HL-60 (cell line): ENCODE data around the gene KIAA0319L.

Experiments used
- DNase-seq, 2 experiments: peaks; one replicate each; pipeline ENCODE4 v3.0.0-alpha.2; 2010 to 2020; ENCODE audit warnings: low read depth in 1 of 2, low spot score in 1 of 2
- H3K27ac ChIP-seq: fragments of 250-450 bp; sonication (Bioruptor Pico); replicated peaks from 2 replicates; pipeline ENCODE4 v1.5.1; 2020; ENCODE audit warnings: mild to moderate bottlenecking, moderate library complexity
- H3K27me3 ChIP-seq: fragments of 250-450 bp; sonication (Bioruptor Pico); 2 replicates; pipeline ENCODE4 v1.5.1; 2021; ENCODE audit warnings: mild to moderate bottlenecking, moderate library complexity; ENCODE audit not compliant: insufficient read depth, poor library complexity, severe bottlenecking
- H3K4me3 ChIP-seq: replicated peaks from 2 replicates; pipeline ENCODE4 v1.5.1; 2011; ENCODE audit warnings: mild to moderate bottlenecking, control low read depth, low read length; ENCODE audit not compliant: insufficient read depth
- GABPA ChIP-seq: IDR thresholded peaks from 2 replicates; pipeline ENCODE4 v1.6.1; 2012; ENCODE audit warnings: low read depth
- POLR2AphosphoS5 ChIP-seq: IDR thresholded peaks from 2 replicates; pipeline ENCODE4 v1.6.1; 2012; ENCODE audit warnings: low read depth
- SPI1 ChIP-seq: IDR thresholded peaks from 2 replicates; pipeline ENCODE4 v1.6.1; 2012; ENCODE audit warnings: low read depth, mild to moderate bottlenecking, borderline replicate concordance
- TF ChIP-seq, protein P1 (sequence below): IDR thresholded peaks from one replicate; pipeline ENCODE4 v1.5.1; 2011; ENCODE audit warnings: low read length, control low read depth, inconsistent platforms; ENCODE audit not compliant: insufficient read depth
- TF ChIP-seq, protein P2 (sequence below): IDR thresholded peaks from 2 replicates; pipeline ENCODE4 v1.6.1; 2012; ENCODE audit warnings: low read depth; ENCODE audit not compliant: insufficient replicate concordance

Gene KIAA0319L

DNA sequence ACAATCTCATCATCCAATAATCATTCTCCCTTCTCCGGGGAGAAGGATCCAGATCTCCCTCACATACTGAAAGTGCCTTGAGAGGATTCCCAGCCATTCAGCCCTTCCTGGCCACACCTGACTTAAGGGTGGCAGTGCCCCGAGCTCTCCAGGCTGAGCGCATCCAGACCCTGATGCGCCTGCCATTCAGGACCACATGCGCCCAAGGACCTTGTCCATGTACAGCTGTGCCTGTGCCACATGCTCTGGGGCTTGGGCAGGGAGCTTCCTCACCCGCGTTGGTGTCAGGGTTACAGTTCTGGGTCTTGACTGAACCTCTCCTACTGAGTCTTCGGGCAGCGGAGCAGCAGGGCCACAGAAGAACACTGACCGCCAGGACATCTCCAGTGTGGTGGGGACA is 121.1 kb downstream of the KIAA0319L start:
- TF ChIP-seq GABPA (no peak), SPI1 (no peak), POLR2AphosphoS5 (no peak)
- TF ChIP-seq, protein P1, sequence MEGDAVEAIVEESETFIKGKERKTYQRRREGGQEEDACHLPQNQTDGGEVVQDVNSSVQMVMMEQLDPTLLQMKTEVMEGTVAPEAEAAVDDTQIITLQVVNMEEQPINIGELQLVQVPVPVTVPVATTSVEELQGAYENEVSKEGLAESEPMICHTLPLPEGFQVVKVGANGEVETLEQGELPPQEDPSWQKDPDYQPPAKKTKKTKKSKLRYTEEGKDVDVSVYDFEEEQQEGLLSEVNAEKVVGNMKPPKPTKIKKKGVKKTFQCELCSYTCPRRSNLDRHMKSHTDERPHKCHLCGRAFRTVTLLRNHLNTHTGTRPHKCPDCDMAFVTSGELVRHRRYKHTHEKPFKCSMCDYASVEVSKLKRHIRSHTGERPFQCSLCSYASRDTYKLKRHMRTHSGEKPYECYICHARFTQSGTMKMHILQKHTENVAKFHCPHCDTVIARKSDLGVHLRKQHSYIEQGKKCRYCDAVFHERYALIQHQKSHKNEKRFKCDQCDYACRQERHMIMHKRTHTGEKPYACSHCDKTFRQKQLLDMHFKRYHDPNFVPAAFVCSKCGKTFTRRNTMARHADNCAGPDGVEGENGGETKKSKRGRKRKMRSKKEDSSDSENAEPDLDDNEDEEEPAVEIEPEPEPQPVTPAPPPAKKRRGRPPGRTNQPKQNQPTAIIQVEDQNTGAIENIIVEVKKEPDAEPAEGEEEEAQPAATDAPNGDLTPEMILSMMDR: no peak
- TF ChIP-seq, protein P2, sequence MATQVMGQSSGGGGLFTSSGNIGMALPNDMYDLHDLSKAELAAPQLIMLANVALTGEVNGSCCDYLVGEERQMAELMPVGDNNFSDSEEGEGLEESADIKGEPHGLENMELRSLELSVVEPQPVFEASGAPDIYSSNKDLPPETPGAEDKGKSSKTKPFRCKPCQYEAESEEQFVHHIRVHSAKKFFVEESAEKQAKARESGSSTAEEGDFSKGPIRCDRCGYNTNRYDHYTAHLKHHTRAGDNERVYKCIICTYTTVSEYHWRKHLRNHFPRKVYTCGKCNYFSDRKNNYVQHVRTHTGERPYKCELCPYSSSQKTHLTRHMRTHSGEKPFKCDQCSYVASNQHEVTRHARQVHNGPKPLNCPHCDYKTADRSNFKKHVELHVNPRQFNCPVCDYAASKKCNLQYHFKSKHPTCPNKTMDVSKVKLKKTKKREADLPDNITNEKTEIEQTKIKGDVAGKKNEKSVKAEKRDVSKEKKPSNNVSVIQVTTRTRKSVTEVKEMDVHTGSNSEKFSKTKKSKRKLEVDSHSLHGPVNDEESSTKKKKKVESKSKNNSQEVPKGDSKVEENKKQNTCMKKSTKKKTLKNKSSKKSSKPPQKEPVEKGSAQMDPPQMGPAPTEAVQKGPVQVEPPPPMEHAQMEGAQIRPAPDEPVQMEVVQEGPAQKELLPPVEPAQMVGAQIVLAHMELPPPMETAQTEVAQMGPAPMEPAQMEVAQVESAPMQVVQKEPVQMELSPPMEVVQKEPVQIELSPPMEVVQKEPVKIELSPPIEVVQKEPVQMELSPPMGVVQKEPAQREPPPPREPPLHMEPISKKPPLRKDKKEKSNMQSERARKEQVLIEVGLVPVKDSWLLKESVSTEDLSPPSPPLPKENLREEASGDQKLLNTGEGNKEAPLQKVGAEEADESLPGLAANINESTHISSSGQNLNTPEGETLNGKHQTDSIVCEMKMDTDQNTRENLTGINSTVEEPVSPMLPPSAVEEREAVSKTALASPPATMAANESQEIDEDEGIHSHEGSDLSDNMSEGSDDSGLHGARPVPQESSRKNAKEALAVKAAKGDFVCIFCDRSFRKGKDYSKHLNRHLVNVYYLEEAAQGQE: no peak
- H3K27ac ChIP-seq: no peak overlapping the region
- no peaks in the 10 kb centered on the region for H3K27me3 ChIP-seq
- DNase-seq: no peak
- no peak overlapping the region for H3K4me3 ChIP-seq

- DNase-seq: no peak
- TF ChIP-seq, protein P2: no peak
- TF ChIP-seq SPI1 (no peak), POLR2AphosphoS5 (no peak), GABPA (no peak)
- TF ChIP-seq, protein P1: no peak
- Histone ChIP-seq H3K27me3 (no peaks in the 10 kb centered on the region), H3K27ac (no peak overlapping the region), H3K4me3 (no peak overlapping the region)
Measured at GRCh38 chr1:35434703-35435102, 122.5 kb downstream of the KIAA0319L start.

- no peak for DNase-seq
- TF ChIP-seq POLR2AphosphoS5 (no peak), SPI1 (no peak), GABPA (no peak)
- TF ChIP-seq, protein P2: no peak
- TF ChIP-seq, protein P1: no peak
- no peak overlapping the region for H3K27ac ChIP-seq
- H3K4me3 ChIP-seq: no peak overlapping the region
- no peaks in the 10 kb centered on the region for H3K27me3 ChIP-seq
Measured at GRCh38 chr1:35433714-35434113, 123.5 kb downstream of the KIAA0319L start.
